ENCODE measurements around the gene SYPL1. TPM values are rescaled to one million over a fixed set of nuclear protein-coding genes. Genes with fewer than 3 reads are reported as not detected.

SYPL1 gene
- total and polyA plus RNA-seq, 9 of the 15 experiments (the other 6 are each of a cell fraction or from before 2014, with no cell fraction given): 23.8 to 214 (median 70.2) TPM

DNA sequence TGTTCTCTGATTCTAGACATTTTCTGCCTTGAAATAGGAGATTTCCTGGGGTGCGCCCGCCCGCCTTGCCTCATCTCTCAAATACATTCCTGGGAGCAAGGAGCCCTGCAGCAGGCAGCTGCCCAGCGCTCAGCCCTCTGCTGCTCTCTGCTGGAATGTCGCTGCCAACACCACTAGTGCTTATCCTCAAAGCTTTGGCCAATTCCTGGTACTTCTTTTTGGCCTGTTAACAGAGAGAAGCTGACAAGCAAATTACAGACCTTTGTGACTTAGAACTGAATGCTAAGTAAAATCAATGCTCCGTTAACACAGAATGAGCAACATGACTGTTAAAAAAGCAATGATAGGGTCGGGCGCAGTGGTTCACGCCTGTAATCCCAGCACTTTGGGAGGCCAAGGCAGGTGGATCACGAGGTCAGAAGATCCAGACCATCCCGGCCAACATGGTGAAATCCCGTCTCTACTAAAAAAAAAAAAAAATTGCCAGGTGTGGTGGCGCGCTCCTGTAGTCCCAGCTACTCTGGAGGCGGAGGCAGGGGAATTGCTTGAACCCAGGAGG lies 41.9 kb upstream of the SYPL1 start (continued):
- TF ChIP-seq ELF2 (CRISPR knock-in tag; IDR thresholded peaks at IDR 0.05): no peak; the same call in 1 of the 2 replicates
- no peak for TF ChIP-seq XRCC3 (IDR thresholded peaks at IDR 0.05)
- TF ChIP-seq, protein P1, sequence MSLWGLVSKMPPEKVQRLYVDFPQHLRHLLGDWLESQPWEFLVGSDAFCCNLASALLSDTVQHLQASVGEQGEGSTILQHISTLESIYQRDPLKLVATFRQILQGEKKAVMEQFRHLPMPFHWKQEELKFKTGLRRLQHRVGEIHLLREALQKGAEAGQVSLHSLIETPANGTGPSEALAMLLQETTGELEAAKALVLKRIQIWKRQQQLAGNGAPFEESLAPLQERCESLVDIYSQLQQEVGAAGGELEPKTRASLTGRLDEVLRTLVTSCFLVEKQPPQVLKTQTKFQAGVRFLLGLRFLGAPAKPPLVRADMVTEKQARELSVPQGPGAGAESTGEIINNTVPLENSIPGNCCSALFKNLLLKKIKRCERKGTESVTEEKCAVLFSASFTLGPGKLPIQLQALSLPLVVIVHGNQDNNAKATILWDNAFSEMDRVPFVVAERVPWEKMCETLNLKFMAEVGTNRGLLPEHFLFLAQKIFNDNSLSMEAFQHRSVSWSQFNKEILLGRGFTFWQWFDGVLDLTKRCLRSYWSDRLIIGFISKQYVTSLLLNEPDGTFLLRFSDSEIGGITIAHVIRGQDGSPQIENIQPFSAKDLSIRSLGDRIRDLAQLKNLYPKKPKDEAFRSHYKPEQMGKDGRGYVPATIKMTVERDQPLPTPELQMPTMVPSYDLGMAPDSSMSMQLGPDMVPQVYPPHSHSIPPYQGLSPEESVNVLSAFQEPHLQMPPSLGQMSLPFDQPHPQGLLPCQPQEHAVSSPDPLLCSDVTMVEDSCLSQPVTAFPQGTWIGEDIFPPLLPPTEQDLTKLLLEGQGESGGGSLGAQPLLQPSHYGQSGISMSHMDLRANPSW (CRISPR knock-in tag; IDR thresholded peaks at IDR 0.05): no peak
- no peak for TF ChIP-seq ZNF282 (CRISPR knock-in tag; IDR thresholded peaks at IDR 0.05)
- no peak for TF ChIP-seq RFX7 (CRISPR knock-in tag; IDR thresholded peaks at IDR 0.05)
- TF ChIP-seq SOX6 (IDR thresholded peaks at IDR 0.05): no peak
- peak; percentile 54 for TF ChIP-seq MYC (IDR thresholded peaks at IDR 0.05; ENCODE audit: low read depth, low read length)
- TF ChIP-seq MYC (CRISPR knock-in tag; IDR thresholded peaks at IDR 0.05; ENCODE audit: borderline replicate concordance, low read depth): no peak
- TF ChIP-seq, protein P2, sequence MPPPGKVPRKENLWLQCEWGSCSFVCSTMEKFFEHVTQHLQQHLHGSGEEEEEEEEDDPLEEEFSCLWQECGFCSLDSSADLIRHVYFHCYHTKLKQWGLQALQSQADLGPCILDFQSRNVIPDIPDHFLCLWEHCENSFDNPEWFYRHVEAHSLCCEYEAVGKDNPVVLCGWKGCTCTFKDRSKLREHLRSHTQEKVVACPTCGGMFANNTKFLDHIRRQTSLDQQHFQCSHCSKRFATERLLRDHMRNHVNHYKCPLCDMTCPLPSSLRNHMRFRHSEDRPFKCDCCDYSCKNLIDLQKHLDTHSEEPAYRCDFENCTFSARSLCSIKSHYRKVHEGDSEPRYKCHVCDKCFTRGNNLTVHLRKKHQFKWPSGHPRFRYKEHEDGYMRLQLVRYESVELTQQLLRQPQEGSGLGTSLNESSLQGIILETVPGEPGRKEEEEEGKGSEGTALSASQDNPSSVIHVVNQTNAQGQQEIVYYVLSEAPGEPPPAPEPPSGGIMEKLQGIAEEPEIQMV (tag; conservative IDR thresholded peaks at IDR 0.05; ENCODE audit: low read depth): no peak
- no peak for TF ChIP-seq ATF6 (CRISPR knock-in tag; IDR thresholded peaks at IDR 0.05)
- TF ChIP-seq RBM15 (IDR thresholded peaks at IDR 0.05; ENCODE audit: insufficient read depth, low read length): no peak
- no peak for TF ChIP-seq ZNF12 (CRISPR knock-in tag; IDR thresholded peaks at IDR 0.05)
- TF ChIP-seq ZNF316 (IDR thresholded peaks at IDR 0.05): no peak
- peak; percentile 85 for TF ChIP-seq TEAD2 (tag; IDR thresholded peaks at IDR 0.05)
- TF ChIP-seq HSF4 (CRISPR knock-in tag; IDR thresholded peaks at IDR 0.05; ENCODE audit: borderline replicate concordance): no peak
- TF ChIP-seq, protein P3, sequence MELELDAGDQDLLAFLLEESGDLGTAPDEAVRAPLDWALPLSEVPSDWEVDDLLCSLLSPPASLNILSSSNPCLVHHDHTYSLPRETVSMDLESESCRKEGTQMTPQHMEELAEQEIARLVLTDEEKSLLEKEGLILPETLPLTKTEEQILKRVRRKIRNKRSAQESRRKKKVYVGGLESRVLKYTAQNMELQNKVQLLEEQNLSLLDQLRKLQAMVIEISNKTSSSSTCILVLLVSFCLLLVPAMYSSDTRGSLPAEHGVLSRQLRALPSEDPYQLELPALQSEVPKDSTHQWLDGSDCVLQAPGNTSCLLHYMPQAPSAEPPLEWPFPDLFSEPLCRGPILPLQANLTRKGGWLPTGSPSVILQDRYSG (tag; conservative IDR thresholded peaks at IDR 0.05; ENCODE audit: low read depth): no peak
- no peak for TF ChIP-seq KAT2B (IDR thresholded peaks at IDR 0.05; ENCODE audit: low read depth, low read length)
- TF ChIP-seq CBX3 (IDR thresholded peaks at IDR 0.05; ENCODE audit: borderline replicate concordance in 1 of 2, low read length in 2 of 2): 0 out of 3 replicates have a peak, but pooled peaks of 1 of the 2 experiments have one; percentile 11
- TF ChIP-seq BMI1 (IDR thresholded peaks at IDR 0.05; ENCODE audit: low read length): peak; percentile 58; the same call in 1 of the 2 replicates
- no peak for TF ChIP-seq RBM17 (IDR thresholded peaks at IDR 0.05; ENCODE audit: borderline replicate concordance, low read depth, low read length)
- TF ChIP-seq DIDO1 (tag; IDR thresholded peaks at IDR 0.05; ENCODE audit: low read depth): no peak
- no peak for TF ChIP-seq HNRNPK (IDR thresholded peaks at IDR 0.05; ENCODE audit: low read depth, low read length, poor library complexity, severe bottlenecking)
- TF ChIP-seq ZEB2 (IDR thresholded peaks at IDR 0.05): no peak

Data from K562 (cell line).